HepG2 (cell line): Measurements from ENCODE around the gene CADM3. TPM values are rescaled to one million over a fixed set of nuclear protein-coding genes. Genes with fewer than 3 reads are reported as not detected.

ENCODE experiments used
- ATAC-seq: fragments of 200-7000 bp; cut with Tn5 transposase; 3 replicates; pipeline ENCODE4 v1.9.1; 2020; ENCODE audit warnings: mild to moderate bottlenecking, moderate library complexity
- BruUV-seq: library from RNA; stranded (reverse); fragments of 400-500 nt; replicated peaks from 2 replicates; lab custom pipeline; 2021; lab: Mats Ljungman, UMichigan
- CTCF ChIA-PET: fragments of 300-600 bp; formaldehyde crosslinking; extraction: SDS; loops from one replicate; lab custom pipeline; 2021; ENCODE audit warnings: low total read pairs, inconsistent platforms, low intra/inter-chr PET ratio; lab: Yijun Ruan, JAX
- POLR2A ChIA-PET: fragments of 350-600 bp; sonication (Branson Sonifier 250); formaldehyde crosslinking; loops from one replicate; lab custom pipeline; 2020; ENCODE audit warnings: antibody characterized with exemption, inconsistent platforms; lab: Yijun Ruan, JAX
- DNase-seq: peaks from one replicate; pipeline ENCODE4 v3.0.0-alpha.2; 2015; ENCODE audit warnings: low spot score
- FAIRE-seq: peaks from 3 replicates; lab custom pipeline; 2011; peaks lifted over from hg19 to GRCh38; lab: Jason Lieb, UNC
- H2AFZ ChIP-seq: one replicate; pipeline ENCODE4 v1.6.1; 2011; ENCODE audit warnings: low read length, inconsistent platforms
- H3K27ac ChIP-seq: fragments of 300-600 bp; 3 replicates; pipeline ENCODE4 v1.8.0; 2011; ENCODE audit warnings: mixed run types, mild to moderate bottlenecking, mixed read lengths, low read length, inconsistent platforms; ENCODE audit not compliant: insufficient read depth; ENCODE audit errors: extremely low read length
- H3K27me3 ChIP-seq, 2 experiments: fragments of 200-600 bp in 1 of 2; 2 replicates in 1 of 2; 3 replicates in 1 of 2; pipeline versions ENCODE4 v1.6.0 to v1.8.0; 2011; ENCODE audit warnings: low read length in 2 of 2, mild to moderate bottlenecking in 2 of 2, moderate library complexity in 2 of 2, inconsistent platforms in 1 of 2; ENCODE audit not compliant: insufficient read depth in 2 of 2, control insufficient read depth in 1 of 2
- H3K36me3 ChIP-seq, 2 experiments: fragments of 200-600 bp in 1 of 2; replicated peaks in 1 of 2; 2 replicates in 1 of 2; 3 replicates in 1 of 2; pipeline versions ENCODE4 v1.5.1 to v1.8.0; 2011; ENCODE audit warnings: low read length in 2 of 2, inconsistent platforms in 1 of 2; ENCODE audit not compliant: insufficient read depth in 2 of 2, control insufficient read depth in 1 of 2
- H3K4me1 ChIP-seq: 2 replicates; pipeline ENCODE4 v1.5.1; 2012; ENCODE audit warnings: low read length, inconsistent platforms; ENCODE audit not compliant: insufficient read depth
- H3K4me2 ChIP-seq: 2 replicates; pipeline ENCODE4 v1.6.0; 2011; ENCODE audit warnings: low read depth, low read length, inconsistent platforms
- H3K4me3 ChIP-seq, 3 experiments: fragments of 200-600 bp in 1 of 3; sonication (generic), shearing (Covaris generic) in 1 of 3; replicated peaks in 1 of 3; 2 replicates each; pipeline ENCODE4 v1.5.1; 2011 to 2016; ENCODE audit warnings: low read length in 3 of 3, inconsistent platforms in 2 of 3, low read depth in 2 of 3, mild to moderate bottlenecking in 2 of 3, control low read depth in 1 of 3, mixed read lengths in 1 of 3; ENCODE audit not compliant: insufficient read depth in 1 of 3
- H3K79me2 ChIP-seq: one replicate; pipeline ENCODE4 v1.6.1; 2011; ENCODE audit warnings: low read length, inconsistent platforms; ENCODE audit not compliant: insufficient read depth
- H3K9ac ChIP-seq: 2 replicates; pipeline ENCODE4 v1.6.0; 2011; ENCODE audit warnings: mild to moderate bottlenecking, low read depth, low read length, inconsistent platforms; ENCODE audit not compliant: insufficient read depth
- H3K9me3 ChIP-seq: 2 replicates; pipeline ENCODE4 v1.5.1; 2012; ENCODE audit warnings: mild to moderate bottlenecking, low read length
- H4K20me1 ChIP-seq: 2 replicates; pipeline ENCODE4 v1.6.0; 2011; ENCODE audit warnings: inconsistent platforms, mild to moderate bottlenecking, low read length, moderate library complexity; ENCODE audit not compliant: insufficient read depth
- ADNP ChIP-seq: sonication (generic); formaldehyde crosslinking; IDR thresholded peaks from 2 replicates; pipeline ENCODE4 v1.4.0; 2020; ENCODE audit warnings: missing genetic modification reagents
- CHCHD3 ChIP-seq: sonication (generic); formaldehyde crosslinking; IDR thresholded peaks from 2 replicates; pipeline ENCODE4 v1.8.0; 2022; ENCODE audit warnings: mild to moderate bottlenecking, missing genetic modification reagents, moderate library complexity
- DMAP1 ChIP-seq: IDR thresholded peaks from 2 replicates; pipeline ENCODE4 v1.6.1; 2016
- FOXJ3 ChIP-seq: sonication (generic); formaldehyde crosslinking; IDR thresholded peaks from 2 replicates; pipeline ENCODE4 v1.4.0; 2020; ENCODE audit warnings: missing genetic modification reagents, mild to moderate bottlenecking, borderline replicate concordance
- NFE2 ChIP-seq: sonication (generic); formaldehyde crosslinking; IDR thresholded peaks from 2 replicates; pipeline ENCODE4 v1.4.0; 2020; ENCODE audit warnings: missing genetic modification reagents
- PAX8 ChIP-seq: sonication (generic); formaldehyde crosslinking; IDR thresholded peaks from 2 replicates; pipeline ENCODE4 v1.8.0; 2022; ENCODE audit warnings: mild to moderate bottlenecking, missing genetic modification reagents, borderline replicate concordance
- RBAK ChIP-seq: sonication (generic); formaldehyde crosslinking; IDR thresholded peaks from 2 replicates; pipeline ENCODE4 v1.5.1; 2020; ENCODE audit warnings: mild to moderate bottlenecking, missing genetic modification reagents
- STAG1 ChIP-seq: sonication (generic); formaldehyde crosslinking; IDR thresholded peaks from 2 replicates; pipeline ENCODE4 v1.4.0; 2020; ENCODE audit warnings: missing genetic modification reagents
- YEATS4 ChIP-seq: sonication (generic); formaldehyde crosslinking; IDR thresholded peaks from 2 replicates; pipeline ENCODE4 v1.4.0; 2020; ENCODE audit warnings: missing genetic modification reagents, borderline replicate concordance
- ZBTB20 ChIP-seq: sonication (generic); formaldehyde crosslinking; IDR thresholded peaks from 2 replicates; pipeline ENCODE4 v1.8.1; 2023; ENCODE audit warnings: missing genetic modification reagents, low read depth, mild to moderate bottlenecking, borderline replicate concordance
- ZNF292 ChIP-seq: sonication (generic); formaldehyde crosslinking; IDR thresholded peaks from 2 replicates; pipeline ENCODE4 v1.8.1; 2022; ENCODE audit warnings: mild to moderate bottlenecking, low read depth, missing genetic modification reagents, borderline replicate concordance
- ZNF605 ChIP-seq: sonication (generic); formaldehyde crosslinking; IDR thresholded peaks from 2 replicates; pipeline ENCODE4 v1.8.0; 2022; ENCODE audit warnings: mild to moderate bottlenecking, missing genetic modification reagents
- WGBS: methylation state at CpG from one replicate; pipeline ENCODE4 v1.1.6; 2017; ENCODE audit warnings: low lambda C conversion rate; 5-methylcytosine and 5-hydroxymethylcytosine counted together
- in situ Hi-C: cut with HindIII; loops from 2 replicates; pipeline ENCODE4 v1.10.0; 2017; ENCODE audit warnings: low pct_unique_long_range_greater_than_20kb; ENCODE audit not compliant: extremely low pct_ligation_motif_present
- intact Hi-C: fragments of 100-400 bp; cut with micrococcal nuclease; formaldehyde crosslinking; loops from one replicate; pipeline ENCODE4 v1.10.0; 2022; ENCODE audit not compliant: unreplicated experiment
- polyA plus RNA-seq, 8 experiments: library from polyadenylated mRNA; depleted of rRNA in 3 of 8; stranded (reverse) in 7 of 8; unstranded in 1 of 8; fragments of >200 nt; fragmentation: Illumina TruSeq in 4 of 8; extraction: Trizol in 4 of 8; gene quantifications; 2 replicates each; pipeline versions ENCODE4 v1.2.1 to v1.2.3, GENCODE V29; 2011 to 2016; ENCODE audit warnings: low read depth in 4 of 8, missing spikeins in 1 of 8, mixed read lengths in 1 of 8; ENCODE audit not compliant: insufficient read depth in 1 of 8
- total RNA-seq, 5 experiments: library from RNA; depleted of rRNA; stranded (reverse); fragments of >200 nt; fragmentation: Illumina TruSeq; extraction: Trizol; gene quantifications; 2 replicates each; pipeline ENCODE4 v1.2.3, GENCODE V29; 2016; ENCODE audit warnings: low read depth in 1 of 5
- TF ChIP-seq, protein P1 (sequence below): sonication (generic); formaldehyde crosslinking; IDR thresholded peaks from 2 replicates; pipeline ENCODE4 v1.5.1; 2020; ENCODE audit warnings: mild to moderate bottlenecking, missing genetic modification reagents, borderline replicate concordance
- TF ChIP-seq, protein P2 (sequence below): sonication (generic); formaldehyde crosslinking; IDR thresholded peaks from 2 replicates; pipeline ENCODE4 v1.4.0; 2020; ENCODE audit warnings: mild to moderate bottlenecking, missing genetic modification reagents

The CADM3 gene
- total and polyA plus RNA-seq, 2 of the 13 experiments (the other 11 are each of a cell fraction or from before 2014, with no cell fraction given): not detected

DNA sequence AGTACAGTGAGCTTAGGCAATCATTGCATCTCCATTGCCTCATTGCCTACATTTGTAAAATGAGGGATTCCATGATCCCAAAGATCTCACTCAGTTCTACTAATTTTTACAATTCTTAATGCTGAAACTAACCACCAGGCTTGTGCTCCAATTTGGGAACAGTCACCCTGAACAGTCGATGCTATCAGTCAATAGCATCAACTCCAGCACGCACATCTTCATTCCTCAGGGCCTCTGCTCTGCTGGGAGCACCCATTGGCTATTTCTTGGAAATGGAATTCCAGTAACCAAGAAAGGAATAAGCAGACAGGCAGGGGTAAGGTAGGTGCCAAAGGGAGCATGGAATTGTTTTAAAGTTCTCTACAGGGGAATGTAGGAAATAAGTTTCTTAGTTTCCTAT lies 19.0 kb downstream of the CADM3 start:
- POLR2A ChIA-PET: no interaction called here
- no peak overlapping the region for H3K27ac ChIP-seq
- no peak for FAIRE-seq
- BruUV-seq: no TSS peak
- H3K4me3 ChIP-seq: no peak overlapping the region
- WGBS: 0% methylated on average over 2 of the region's 2 CpGs
- H3K4me2 ChIP-seq: no peak overlapping the region
- H3K27me3 ChIP-seq: peaks cover 0 to 4% of the 10 kb centered on the region in 2 experiments; a peak in 1 of 5 replicates
- in situ Hi-C loops (no loop called here), intact Hi-C loops (no loop called here)
- no peaks in the 10 kb centered on the region for H3K79me2 ChIP-seq
- no peak overlapping the region for H2AFZ ChIP-seq
- no peak overlapping the region for H3K9ac ChIP-seq
- H3K9me3 ChIP-seq: no peaks in the 10 kb centered on the region
- ATAC-seq: no peak
- TF ChIP-seq ZBTB20 (CRISPR knock-in tag): no peak
- no peak for TF ChIP-seq YEATS4 (CRISPR knock-in tag)
- no peaks in the 10 kb centered on the region for H3K4me1 ChIP-seq
- H3K36me3 ChIP-seq: no peaks in the 10 kb centered on the region
- no peaks in the 10 kb centered on the region for H4K20me1 ChIP-seq
- CTCF ChIA-PET: no interaction called here
- no peak for DNase-seq

DNA sequence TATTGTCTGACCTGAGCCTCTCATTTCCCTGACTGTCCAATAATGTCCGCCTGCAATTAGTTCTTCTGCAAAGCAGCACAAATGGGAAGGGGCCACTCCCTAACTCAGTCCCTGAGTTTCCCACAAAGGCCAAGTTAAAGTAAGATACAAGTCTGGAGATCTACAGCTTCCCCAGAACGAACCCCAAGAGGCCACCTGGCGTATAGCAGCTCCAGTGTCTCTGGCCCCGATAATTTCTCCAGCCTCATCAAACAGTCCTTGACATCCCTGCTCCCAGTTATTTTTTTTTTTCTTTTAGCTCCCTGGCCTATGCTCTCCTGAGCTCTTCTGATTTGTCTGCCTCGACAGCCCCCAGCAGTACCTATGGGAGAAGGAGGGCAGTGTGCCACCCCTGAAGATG lies 25.1 kb downstream of the CADM3 start:
- H4K20me1 ChIP-seq: no peaks in the 10 kb centered on the region
- no TSS peak for BruUV-seq
- no peak overlapping the region for H3K4me2 ChIP-seq
- ATAC-seq (peak; percentile 77), DNase-seq (no peak), FAIRE-seq (no peak)
- TF ChIP-seq ZNF605 (no peak), PAX8 (CRISPR knock-in tag) (no peak), NFE2 (CRISPR knock-in tag) (no peak), ZNF292 (no peak), DMAP1 (no peak), STAG1 (CRISPR knock-in tag) (no peak), CHCHD3 (no peak), RBAK (CRISPR knock-in tag) (no peak), FOXJ3 (CRISPR knock-in tag) (no peak), ADNP (CRISPR knock-in tag) (no peak)
- TF ChIP-seq, protein P1, sequence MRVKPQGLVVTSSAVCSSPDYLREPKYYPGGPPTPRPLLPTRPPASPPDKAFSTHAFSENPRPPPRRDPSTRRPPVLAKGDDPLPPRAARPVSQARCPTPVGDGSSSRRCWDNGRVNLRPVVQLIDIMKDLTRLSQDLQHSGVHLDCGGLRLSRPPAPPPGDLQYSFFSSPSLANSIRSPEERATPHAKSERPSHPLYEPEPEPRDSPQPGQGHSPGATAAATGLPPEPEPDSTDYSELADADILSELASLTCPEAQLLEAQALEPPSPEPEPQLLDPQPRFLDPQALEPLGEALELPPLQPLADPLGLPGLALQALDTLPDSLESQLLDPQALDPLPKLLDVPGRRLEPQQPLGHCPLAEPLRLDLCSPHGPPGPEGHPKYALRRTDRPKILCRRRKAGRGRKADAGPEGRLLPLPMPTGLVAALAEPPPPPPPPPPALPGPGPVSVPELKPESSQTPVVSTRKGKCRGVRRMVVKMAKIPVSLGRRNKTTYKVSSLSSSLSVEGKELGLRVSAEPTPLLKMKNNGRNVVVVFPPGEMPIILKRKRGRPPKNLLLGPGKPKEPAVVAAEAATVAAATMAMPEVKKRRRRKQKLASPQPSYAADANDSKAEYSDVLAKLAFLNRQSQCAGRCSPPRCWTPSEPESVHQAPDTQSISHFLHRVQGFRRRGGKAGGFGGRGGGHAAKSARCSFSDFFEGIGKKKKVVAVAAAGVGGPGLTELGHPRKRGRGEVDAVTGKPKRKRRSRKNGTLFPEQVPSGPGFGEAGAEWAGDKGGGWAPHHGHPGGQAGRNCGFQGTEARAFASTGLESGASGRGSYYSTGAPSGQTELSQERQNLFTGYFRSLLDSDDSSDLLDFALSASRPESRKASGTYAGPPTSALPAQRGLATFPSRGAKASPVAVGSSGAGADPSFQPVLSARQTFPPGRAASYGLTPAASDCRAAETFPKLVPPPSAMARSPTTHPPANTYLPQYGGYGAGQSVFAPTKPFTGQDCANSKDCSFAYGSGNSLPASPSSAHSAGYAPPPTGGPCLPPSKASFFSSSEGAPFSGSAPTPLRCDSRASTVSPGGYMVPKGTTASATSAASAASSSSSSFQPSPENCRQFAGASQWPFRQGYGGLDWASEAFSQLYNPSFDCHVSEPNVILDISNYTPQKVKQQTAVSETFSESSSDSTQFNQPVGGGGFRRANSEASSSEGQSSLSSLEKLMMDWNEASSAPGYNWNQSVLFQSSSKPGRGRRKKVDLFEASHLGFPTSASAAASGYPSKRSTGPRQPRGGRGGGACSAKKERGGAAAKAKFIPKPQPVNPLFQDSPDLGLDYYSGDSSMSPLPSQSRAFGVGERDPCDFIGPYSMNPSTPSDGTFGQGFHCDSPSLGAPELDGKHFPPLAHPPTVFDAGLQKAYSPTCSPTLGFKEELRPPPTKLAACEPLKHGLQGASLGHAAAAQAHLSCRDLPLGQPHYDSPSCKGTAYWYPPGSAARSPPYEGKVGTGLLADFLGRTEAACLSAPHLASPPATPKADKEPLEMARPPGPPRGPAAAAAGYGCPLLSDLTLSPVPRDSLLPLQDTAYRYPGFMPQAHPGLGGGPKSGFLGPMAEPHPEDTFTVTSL (CRISPR knock-in tag): no peak
- TF ChIP-seq, protein P2, sequence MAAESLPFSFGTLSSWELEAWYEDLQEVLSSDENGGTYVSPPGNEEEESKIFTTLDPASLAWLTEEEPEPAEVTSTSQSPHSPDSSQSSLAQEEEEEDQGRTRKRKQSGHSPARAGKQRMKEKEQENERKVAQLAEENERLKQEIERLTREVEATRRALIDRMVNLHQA (CRISPR knock-in tag): no peak
- no peaks in the 10 kb centered on the region for H3K79me2 ChIP-seq
- no peak overlapping the region for H2AFZ ChIP-seq
- ChIA-PET POLR2A (no interaction called here), CTCF (interaction anchor here (2.9 kb wide), 1 partner anchor 36 kb away, joined by 38 read pairs; no protein-coding TSS in a partner anchor)
- no peak overlapping the region for H3K9ac ChIP-seq
- intact Hi-C loops (no loop called here), in situ Hi-C loops (loop anchor here (5.0 kb wide), 1 partner anchor 34 kb away; no protein-coding TSS in a partner anchor)
- H3K27ac ChIP-seq: no peak overlapping the region
- H3K27me3 ChIP-seq: 0 out of 5 replicates have a peak, but pooled peaks cover 0 to 4% of the 10 kb centered on the region in 2 experiments
- no peak overlapping the region for H3K4me3 ChIP-seq
- no peaks in the 10 kb centered on the region for H3K4me1 ChIP-seq
- no peaks in the 10 kb centered on the region for H3K9me3 ChIP-seq
- WGBS: 3% methylated on average over 5 of the region's 5 CpGs
- H3K36me3 ChIP-seq: no peaks in the 10 kb centered on the region
